PFSK-1 (cell line): ENCODE results near the gene IL1RAPL2.

ENCODE experiments used
- POLR2AphosphoS5 ChIP-seq: IDR thresholded peaks from 2 replicates; pipeline ENCODE4 v1.6.1; 2012; ENCODE audit warnings: low read depth, mild to moderate bottlenecking, control low read depth, low read length, moderate library complexity
- SIN3A ChIP-seq: IDR thresholded peaks from 2 replicates; pipeline ENCODE4 v1.6.1; 2012; ENCODE audit warnings: mild to moderate bottlenecking, low read length, moderate library complexity, borderline replicate concordance; ENCODE audit not compliant: insufficient read depth
- TAF1 ChIP-seq: IDR thresholded peaks from 2 replicates; pipeline ENCODE4 v1.6.1; 2012; ENCODE audit warnings: low read length, control low read depth, borderline replicate concordance; ENCODE audit not compliant: insufficient read depth

DNA sequence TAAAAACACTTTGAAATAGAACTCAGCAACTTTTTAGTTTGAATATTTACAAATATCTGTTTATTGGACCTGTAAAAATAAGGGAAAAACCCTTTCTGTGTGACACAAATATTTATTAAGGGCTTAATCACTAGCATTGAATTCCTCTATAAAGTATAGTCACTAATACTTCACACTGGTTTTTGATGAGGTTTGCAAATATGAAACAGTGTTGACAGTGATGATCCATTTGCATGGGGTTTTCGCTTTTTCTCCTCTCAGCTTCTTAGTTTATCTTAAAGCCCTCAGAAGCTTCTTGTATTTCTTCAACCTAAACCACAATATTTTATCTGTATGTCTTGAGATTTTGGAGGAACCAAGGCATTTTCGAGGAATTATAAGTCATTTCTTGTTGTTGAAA, 751.1 kb downstream of the IL1RAPL2 start:
- TF ChIP-seq SIN3A (no peak), POLR2AphosphoS5 (no peak), TAF1 (no peak)
